Parathyroid adenoma (tissue), 2 donors: ENCODE data around the gene GRIK3.

Experiments
- H2AFZ ChIP-seq: fragments of 300-600 bp; sonication (generic); one replicate; pipeline ENCODE4 v1.7.0; 2017; ENCODE audit warnings: antibody characterized with exemption, mild to moderate bottlenecking
- H3K27ac ChIP-seq: fragments of 300-600 bp; sonication (generic); one replicate; pipeline ENCODE4 v1.7.0; 2017
- H3K27me3 ChIP-seq: fragments of 300-600 bp; sonication (generic); one replicate; pipeline ENCODE4 v1.7.0; 2017; ENCODE audit warnings: low read length; ENCODE audit not compliant: control insufficient read depth, insufficient read depth
- H3K36me3 ChIP-seq: fragments of 300-600 bp; sonication (generic); one replicate; pipeline ENCODE4 v1.7.0; 2017; ENCODE audit warnings: low read length; ENCODE audit not compliant: control insufficient read depth, insufficient read depth
- H3K4me1 ChIP-seq: fragments of 300-600 bp; sonication (generic); one replicate; pipeline ENCODE4 v1.7.0; 2017; ENCODE audit warnings: control low read depth
- H3K4me2 ChIP-seq: fragments of 300-600 bp; sonication (generic); one replicate; pipeline ENCODE4 v1.7.0; 2017; ENCODE audit warnings: low read length
- H3K4me3 ChIP-seq: fragments of 300-600 bp; sonication (generic); one replicate; pipeline ENCODE4 v1.7.0; 2017; ENCODE audit warnings: low read depth, low read length
- H3K79me2 ChIP-seq: fragments of 300-600 bp; sonication (generic); one replicate; pipeline ENCODE4 v1.7.0; 2017; ENCODE audit warnings: control low read depth
- H3K9ac ChIP-seq: fragments of 300-600 bp; sonication (generic); one replicate; pipeline ENCODE4 v1.7.0; 2017; ENCODE audit warnings: mild to moderate bottlenecking
- H3K9me3 ChIP-seq: fragments of 300-600 bp; sonication (generic); one replicate; pipeline ENCODE4 v1.7.0; 2017; ENCODE audit warnings: low read length; ENCODE audit not compliant: control insufficient read depth
- TF ChIP-seq, protein P1 (sequence below): fragments of 300-600 bp; sonication (generic); IDR thresholded peaks from one replicate; pipeline ENCODE4 v1.7.0; 2017; ENCODE audit warnings: antibody characterized with exemption, mild to moderate bottlenecking
- donor health status: primary hyperparathyroidism.

Gene GRIK3

GRCh38 chr1:36775716-36776115, 258.6 kb downstream of the GRIK3 start:
- Histone ChIP-seq H2AFZ (no peak overlapping the region), H3K27me3 (peaks cover 3% of the 10 kb centered on the region), H3K4me1 (no peaks in the 10 kb centered on the region), H3K9me3 (no peaks in the 10 kb centered on the region), H3K79me2 (no peaks in the 10 kb centered on the region), H3K27ac (no peak overlapping the region), H3K36me3 (no peaks in the 10 kb centered on the region), H3K9ac (no peak overlapping the region), H3K4me2 (no peak overlapping the region), H3K4me3 (no peak overlapping the region)
- TF ChIP-seq, protein P1, sequence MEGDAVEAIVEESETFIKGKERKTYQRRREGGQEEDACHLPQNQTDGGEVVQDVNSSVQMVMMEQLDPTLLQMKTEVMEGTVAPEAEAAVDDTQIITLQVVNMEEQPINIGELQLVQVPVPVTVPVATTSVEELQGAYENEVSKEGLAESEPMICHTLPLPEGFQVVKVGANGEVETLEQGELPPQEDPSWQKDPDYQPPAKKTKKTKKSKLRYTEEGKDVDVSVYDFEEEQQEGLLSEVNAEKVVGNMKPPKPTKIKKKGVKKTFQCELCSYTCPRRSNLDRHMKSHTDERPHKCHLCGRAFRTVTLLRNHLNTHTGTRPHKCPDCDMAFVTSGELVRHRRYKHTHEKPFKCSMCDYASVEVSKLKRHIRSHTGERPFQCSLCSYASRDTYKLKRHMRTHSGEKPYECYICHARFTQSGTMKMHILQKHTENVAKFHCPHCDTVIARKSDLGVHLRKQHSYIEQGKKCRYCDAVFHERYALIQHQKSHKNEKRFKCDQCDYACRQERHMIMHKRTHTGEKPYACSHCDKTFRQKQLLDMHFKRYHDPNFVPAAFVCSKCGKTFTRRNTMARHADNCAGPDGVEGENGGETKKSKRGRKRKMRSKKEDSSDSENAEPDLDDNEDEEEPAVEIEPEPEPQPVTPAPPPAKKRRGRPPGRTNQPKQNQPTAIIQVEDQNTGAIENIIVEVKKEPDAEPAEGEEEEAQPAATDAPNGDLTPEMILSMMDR: no peak

GRCh38 chr1:36773827-36774541, 260.3 kb downstream of the GRIK3 start:
- Histone ChIP-seq H3K9me3 (no peaks in the 10 kb centered on the region), H3K4me1 (no peaks in the 10 kb centered on the region), H3K27ac (no peak overlapping the region), H3K4me2 (no peak overlapping the region), H3K27me3 (peaks cover 3% of the 10 kb centered on the region), H3K9ac (no peak overlapping the region), H3K36me3 (no peaks in the 10 kb centered on the region), H3K4me3 (no peak overlapping the region), H3K79me2 (no peaks in the 10 kb centered on the region), H2AFZ (no peak overlapping the region)
- TF ChIP-seq, protein P1: no peak

- Histone ChIP-seq H3K4me3 (no peak overlapping the region), H3K4me1 (no peaks in the 10 kb centered on the region), H3K27me3 (peaks cover 3% of the 10 kb centered on the region), H3K9me3 (no peaks in the 10 kb centered on the region), H3K9ac (no peak overlapping the region), H3K4me2 (no peak overlapping the region), H3K27ac (no peak overlapping the region), H3K79me2 (no peaks in the 10 kb centered on the region), H3K36me3 (no peaks in the 10 kb centered on the region), H2AFZ (no peak overlapping the region)
- TF ChIP-seq, protein P1: no peak
These were observed 261.4 kb downstream of the GRIK3 start for GRCh38 chr1:36772647-36773495.

DNA sequence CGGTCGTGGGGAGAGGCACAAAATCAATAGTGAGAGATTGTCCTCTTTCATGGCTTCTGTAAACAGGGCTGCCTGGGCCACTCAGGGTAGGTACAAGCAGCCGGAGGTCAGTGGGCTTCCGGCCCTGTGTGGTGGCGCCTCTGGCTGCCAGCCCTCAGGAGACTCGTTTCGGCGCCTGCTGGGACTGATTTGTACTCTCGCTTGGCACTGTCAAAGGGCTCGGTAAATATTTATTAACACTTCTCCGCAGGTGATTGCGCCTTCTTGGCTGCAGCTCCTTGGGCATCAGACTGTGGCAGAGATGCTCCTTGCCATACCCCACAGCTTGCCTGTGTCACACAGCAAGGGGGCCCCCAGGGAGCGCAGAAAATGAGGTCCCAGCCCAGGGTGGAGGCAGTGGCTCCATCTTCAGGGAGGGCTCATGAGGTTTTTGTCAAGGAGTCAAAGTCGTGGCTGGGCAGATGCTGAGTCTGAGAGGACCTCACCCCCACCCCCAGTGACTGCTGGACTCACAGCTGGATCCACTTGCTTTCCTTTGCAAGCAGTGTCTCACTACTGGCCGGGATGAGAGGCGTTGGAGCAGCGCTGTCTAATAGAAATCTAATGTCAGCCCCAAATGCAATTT, 262.5 kb downstream of the GRIK3 start:
- Histone ChIP-seq H3K4me3 (no peak overlapping the region), H3K79me2 (no peaks in the 10 kb centered on the region), H3K4me2 (no peak overlapping the region), H3K4me1 (no peaks in the 10 kb centered on the region), H3K9ac (no peak overlapping the region), H2AFZ (no peak overlapping the region), H3K27me3 (peaks cover 3% of the 10 kb centered on the region), H3K9me3 (no peaks in the 10 kb centered on the region), H3K36me3 (no peaks in the 10 kb centered on the region), H3K27ac (no peak overlapping the region)
- TF ChIP-seq, protein P1: no peak
